Skeletal muscle tissue (tissue), 4 donors: Measurements from ENCODE around the gene PSMD6. TPM values are rescaled to one million over a fixed set of nuclear protein-coding genes. Genes with fewer than 3 reads are reported as not detected.

ENCODE experiments used
- H3K27ac ChIP-seq: one replicate; pipeline ENCODE4 v1.7.0; 2013; ENCODE audit warnings: mild to moderate bottlenecking, low read depth, low read length, inconsistent platforms
- H3K27me3 ChIP-seq, 3 donors: one replicate each; pipeline ENCODE4 v1.7.0; 2013; ENCODE audit warnings: low read length in 3 of 3; ENCODE audit not compliant: control insufficient read depth in 3 of 3, insufficient read depth in 3 of 3
- H3K36me3 ChIP-seq, 3 donors: one replicate each; pipeline ENCODE4 v1.7.0; 2013; ENCODE audit warnings: low read length in 3 of 3; ENCODE audit not compliant: control insufficient read depth in 3 of 3, insufficient read depth in 3 of 3
- H3K4me1 ChIP-seq, 3 donors: one replicate each; pipeline ENCODE4 v1.7.0; 2013; ENCODE audit warnings: low read length in 3 of 3, mild to moderate bottlenecking in 3 of 3; ENCODE audit not compliant: control insufficient read depth in 3 of 3, insufficient read depth in 3 of 3
- H3K4me3 ChIP-seq, 3 donors: one replicate each; pipeline ENCODE4 v1.7.0; 2013; ENCODE audit warnings: low read length in 3 of 3
- H3K9ac ChIP-seq, 3 donors: one replicate each; pipeline ENCODE4 v1.7.0; 2013; ENCODE audit warnings: low read length in 3 of 3, mild to moderate bottlenecking in 3 of 3, moderate library complexity in 2 of 3, low read depth in 1 of 3
- H3K9me3 ChIP-seq, 3 donors: one replicate each; pipeline ENCODE4 v1.7.0; 2013; ENCODE audit warnings: low read length in 3 of 3; ENCODE audit not compliant: control insufficient read depth in 3 of 3
- total RNA-seq: library from RNA; depleted of rRNA; stranded (reverse); fragments of >200 nt; gene quantifications from one replicate; pipeline ENCODE4 v1.2.3, GENCODE V29; 2014
- donor health status: Osteomylitis.

The PSMD6 gene
- total RNA-seq, 1 donor from 2014 or later = 70.5 TPM

GRCh38 chr3:63998852-63999754 lies 24.2 kb downstream of the PSMD6 start:
- no peak overlapping the region for H3K4me3 ChIP-seq
- peak overlapping the region in 2 of 3 donors; percentile 11 to 16 for H3K9ac ChIP-seq
- no peaks in the 10 kb centered on the region for H3K27me3 ChIP-seq
- peaks cover 14 to 47% (median 43%) of the 10 kb centered on the region in 3 donors for H3K36me3 ChIP-seq
- peak overlapping the region; percentile 32 for H3K27ac ChIP-seq
- peaks cover 5 to 16% (median 12%) of the 10 kb centered on the region in 3 donors for H3K4me1 ChIP-seq
- H3K9me3 ChIP-seq = no peaks in the 10 kb centered on the region

GRCh38 chr3:63995086-63995485 lies 28.2 kb downstream of the PSMD6 start:
- Histone ChIP-seq H3K9me3 (no peaks in the 10 kb centered on the region), H3K36me3 (peaks cover 29 to 57% (median 57%) of the 10 kb centered on the region in 3 donors), H3K9ac (no peak overlapping the region), H3K27me3 (no peaks in the 10 kb centered on the region), H3K27ac (no peak overlapping the region), H3K4me3 (no peak overlapping the region), H3K4me1 (peaks cover 5 to 13% (median 12%) of the 10 kb centered on the region in 3 donors)

GRCh38 chr3:63993653-63994079 lies 29.6 kb downstream of the PSMD6 start:
- H3K9me3 ChIP-seq = no peaks in the 10 kb centered on the region
- H3K36me3 ChIP-seq = peaks cover 36 to 65% (median 63%) of the 10 kb centered on the region in 3 donors
- no peaks in the 10 kb centered on the region for H3K27me3 ChIP-seq
- H3K9ac ChIP-seq = no peak overlapping the region
- peaks cover under 1 to 3% (median under 1%) of the 10 kb centered on the region in 3 donors for H3K4me1 ChIP-seq
- H3K4me3 ChIP-seq = no peak overlapping the region
- H3K27ac ChIP-seq = no peak overlapping the region

- no peak overlapping the region for H3K9ac ChIP-seq
- no peak overlapping the region for H3K4me3 ChIP-seq
- H3K27ac ChIP-seq = no peak overlapping the region
- H3K27me3 ChIP-seq = no peaks in the 10 kb centered on the region
- H3K9me3 ChIP-seq = no peaks in the 10 kb centered on the region
- peaks cover 0 to 3% (median 0%) of the 10 kb centered on the region in 3 donors for H3K4me1 ChIP-seq
- H3K36me3 ChIP-seq = peaks cover 39 to 72% (median 69%) of the 10 kb centered on the region in 3 donors
Measured at GRCh38 chr3:63992516-63993209, 30.6 kb downstream of the PSMD6 start.

GRCh38 chr3:63991666-63992065 lies 31.6 kb downstream of the PSMD6 start:
- H3K9me3 ChIP-seq = no peaks in the 10 kb centered on the region
- H3K4me3 ChIP-seq = no peak overlapping the region
- peaks cover 39 to 70% (median 62%) of the 10 kb centered on the region in 3 donors for H3K36me3 ChIP-seq
- H3K4me1 ChIP-seq = peaks cover 0 to 3% (median 0%) of the 10 kb centered on the region in 3 donors
- no peak overlapping the region for H3K27ac ChIP-seq
- H3K27me3 ChIP-seq = no peaks in the 10 kb centered on the region
- no peak overlapping the region for H3K9ac ChIP-seq

- H3K9ac ChIP-seq = no peak overlapping the region
- H3K4me1 ChIP-seq = peaks cover 0 to 8% (median 3%) of the 10 kb centered on the region in 3 donors
- H3K9me3 ChIP-seq = no peaks in the 10 kb centered on the region
- H3K4me3 ChIP-seq = no peak overlapping the region
- no peaks in the 10 kb centered on the region for H3K27me3 ChIP-seq
- H3K36me3 ChIP-seq = peaks cover 33 to 60% (median 53%) of the 10 kb centered on the region in 3 donors
- H3K27ac ChIP-seq = no peak overlapping the region
Measured at GRCh38 chr3:63990733-63991132, 32.6 kb downstream of the PSMD6 start.

- peaks cover 28 to 60% (median 48%) of the 10 kb centered on the region in 3 donors for H3K36me3 ChIP-seq
Measured at GRCh38 chr3:63990204-63990603, 33.1 kb downstream of the PSMD6 start.

GRCh38 chr3:63988943-63989342 lies 34.4 kb downstream of the PSMD6 start:
- Histone ChIP-seq H3K9ac (no peak overlapping the region), H3K4me3 (no peak overlapping the region), H3K27me3 (no peaks in the 10 kb centered on the region), H3K36me3 (peaks cover 29 to 53% (median 40%) of the 10 kb centered on the region in 3 donors), H3K4me1 (peaks cover 0 to 9% (median 3%) of the 10 kb centered on the region in 3 donors), H3K27ac (no peak overlapping the region), H3K9me3 (no peaks in the 10 kb centered on the region)

More at GRCh38 chr3:63990204-63990603, 33.1 kb downstream of the PSMD6 start:
- Histone ChIP-seq H3K4me1 (peaks cover 0 to 9% (median 3%) of the 10 kb centered on the region in 3 donors), H3K27ac (no peak overlapping the region), H3K27me3 (no peaks in the 10 kb centered on the region), H3K9me3 (no peaks in the 10 kb centered on the region), H3K9ac (no peak overlapping the region), H3K4me3 (no peak overlapping the region)

- Histone ChIP-seq H3K4me3 (no peak overlapping the region), H3K9me3 (no peaks in the 10 kb centered on the region), H3K4me1 (peaks cover 0 to 9% (median 0%) of the 10 kb centered on the region in 3 donors), H3K27ac (no peak overlapping the region), H3K27me3 (no peaks in the 10 kb centered on the region), H3K9ac (no peak overlapping the region), H3K36me3 (peaks cover 31 to 49% (median 43%) of the 10 kb centered on the region in 3 donors)
Measured at GRCh38 chr3:63986831-63987230, 36.5 kb downstream of the PSMD6 start.
